Activated CD8-positive, alpha-beta memory T cell treated with anti-CD3 and anti-CD28 coated beads, Interleukin-2, amount 10 ng/mL, durations not matched to agents 7 days and 5 days (primary cell): ENCODE measurements around the gene HERC6. TPM values are rescaled to one million over a fixed set of nuclear protein-coding genes. Genes with fewer than 3 reads are reported as not detected.
"Not testable (repeated sequence)": the region's sequence is repeated elsewhere in the genome, so short reads cannot be mapped to it uniquely, and the experiment has no call there.

ENCODE experiments used
- ATAC-seq: fragments of 150-1000 bp; cut with Tn5 transposase; one replicate; pipeline ENCODE4 v1.10.0; 2021; ENCODE audit warnings: moderate library complexity
- CTCF ChIA-PET: fragments of 350-600 bp; sonication (Branson Sonifier 250); formaldehyde crosslinking; loops from one replicate; lab custom pipeline; 2021; ENCODE audit warnings: antibody characterized with exemption; lab: Charles Lee
- DNase-seq: peaks from one replicate; pipeline ENCODE4 v3.0.0-alpha.2; 2020
- H3K27ac Mint-ChIP-seq: one replicate; pipeline ENCODE4 v1.8.0; 2021; ENCODE audit warnings: mild to moderate bottlenecking, mixed read lengths
- H3K27me3 Mint-ChIP-seq: one replicate; pipeline ENCODE4 v1.8.0; 2021; ENCODE audit warnings: mixed read lengths
- H3K36me3 Mint-ChIP-seq: one replicate; pipeline ENCODE4 v1.8.0; 2021; ENCODE audit warnings: mild to moderate bottlenecking, mixed read lengths
- H3K4me1 Mint-ChIP-seq: one replicate; pipeline ENCODE4 v1.8.0; 2021; ENCODE audit warnings: mixed read lengths
- H3K4me3 Mint-ChIP-seq: one replicate; pipeline ENCODE4 v1.8.0; 2021; ENCODE audit warnings: mild to moderate bottlenecking, moderate library complexity, mixed read lengths
- H3K9me3 Mint-ChIP-seq: one replicate; pipeline ENCODE4 v1.8.0; 2022; ENCODE audit warnings: low read depth, mixed read lengths
- total RNA-seq, 2 experiments: library from RNA; stranded (reverse); gene quantifications; one replicate each; pipeline ENCODE4 v1.2.3, GENCODE V29; 2021

HERC6 gene
- total RNA-seq, 2 experiments from 2014 or later, result 49.9 to 55.8 TPM

DNA sequence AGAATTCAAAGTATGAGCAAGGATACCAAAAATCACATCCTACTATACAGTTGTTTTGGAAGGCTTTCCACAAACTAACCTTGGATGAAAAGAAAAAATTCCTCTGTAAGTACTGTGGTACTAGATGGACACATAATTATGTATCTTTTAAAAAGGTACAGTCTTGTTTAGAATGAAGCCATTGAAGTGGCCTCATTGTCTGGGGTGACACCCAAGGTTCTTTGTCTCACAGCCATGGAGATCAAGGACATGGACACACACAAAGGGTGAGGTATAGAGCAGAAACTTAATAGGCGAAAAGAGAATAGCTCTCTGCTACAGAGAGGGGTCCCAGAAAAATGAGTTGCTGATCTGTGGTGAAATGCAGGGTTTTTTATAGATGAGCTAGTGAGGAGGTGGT, 61.5 kb downstream of the HERC6 start:
- Mint-ChIP-seq H3K4me3 (no peak overlapping the region), H3K27me3 (no peaks in the 10 kb centered on the region), H3K4me1 (peaks cover 4% of the 10 kb centered on the region), H3K27ac (no peak overlapping the region), H3K9me3 (no peaks in the 10 kb centered on the region), H3K36me3 (peaks cover 74% of the 10 kb centered on the region)
- DNase-seq (no peak), ATAC-seq (no peak)
- CTCF ChIA-PET, result interaction anchor here (1.2 to 1.6 kb wide), 2 partner anchors 20 to 22 kb away, joined by 3 to 4 read pairs; no protein-coding TSS in a partner anchor

DNA sequence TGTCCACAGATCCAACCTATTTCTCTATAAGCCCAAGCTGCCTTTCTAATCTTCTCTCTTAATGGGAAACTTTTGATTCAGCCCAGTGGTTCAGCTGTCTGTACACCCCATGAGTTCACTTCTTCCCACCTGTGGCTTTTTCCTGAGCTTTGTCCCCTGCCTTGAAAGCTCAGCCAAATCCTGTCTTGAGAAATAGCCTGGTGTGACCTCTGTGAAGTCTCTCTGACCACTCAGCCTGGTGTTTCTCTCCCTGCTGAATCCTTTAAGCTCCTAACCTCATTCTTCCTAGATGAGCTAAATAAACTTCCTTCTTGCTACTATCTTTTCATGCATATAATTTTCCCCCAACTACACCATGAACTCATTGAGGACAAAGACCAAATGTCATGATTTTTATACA, 63.0 kb downstream of the HERC6 start:
- Mint-ChIP-seq H3K9me3 (no peaks in the 10 kb centered on the region), H3K4me1 (peaks cover 4% of the 10 kb centered on the region), H3K27me3 (no peaks in the 10 kb centered on the region), H3K36me3 (peaks cover 72% of the 10 kb centered on the region), H3K4me3 (no peak overlapping the region), H3K27ac (peak overlapping the region; percentile 37)
- ATAC-seq, result no peak
- CTCF ChIA-PET, result interaction anchor here (1.2 to 1.6 kb wide), 2 partner anchors 23 to 74 kb away, joined by 4 to 5 read pairs; no protein-coding TSS in a partner anchor
- no peak for DNase-seq

DNA sequence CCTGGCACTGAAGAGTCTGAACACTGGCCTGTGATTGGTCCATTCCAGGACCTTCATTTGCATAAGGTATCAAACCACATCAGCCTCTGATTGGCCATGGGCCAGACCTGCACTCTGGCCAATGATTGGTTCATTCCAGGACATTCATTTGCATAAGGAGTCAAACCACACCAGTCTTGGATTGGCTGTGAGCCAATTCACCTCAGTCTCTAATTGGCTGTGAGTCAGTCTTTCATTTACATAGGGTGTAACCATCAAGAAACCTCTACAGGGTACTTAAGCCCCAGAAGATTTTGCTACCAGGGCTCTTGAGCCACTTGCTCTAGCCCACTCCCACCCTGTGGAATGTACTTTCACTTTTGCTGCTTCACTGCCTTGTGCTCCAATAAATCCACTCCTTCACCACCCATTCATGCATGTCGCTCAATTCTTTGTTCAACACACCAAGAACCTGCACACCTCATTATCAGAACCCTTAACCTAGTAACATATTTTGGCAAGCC, 64.1 kb downstream of the HERC6 start:
- Mint-ChIP-seq H3K27me3 (no peaks in the 10 kb centered on the region), H3K27ac (no peak overlapping the region), H3K4me1 (peaks cover 9% of the 10 kb centered on the region), H3K9me3 (no peaks in the 10 kb centered on the region), H3K4me3 (no peak overlapping the region), H3K36me3 (peaks cover 73% of the 10 kb centered on the region)
- CTCF ChIA-PET, result no interaction called here
- DNase-seq (no peak), ATAC-seq (no peak)

DNA sequence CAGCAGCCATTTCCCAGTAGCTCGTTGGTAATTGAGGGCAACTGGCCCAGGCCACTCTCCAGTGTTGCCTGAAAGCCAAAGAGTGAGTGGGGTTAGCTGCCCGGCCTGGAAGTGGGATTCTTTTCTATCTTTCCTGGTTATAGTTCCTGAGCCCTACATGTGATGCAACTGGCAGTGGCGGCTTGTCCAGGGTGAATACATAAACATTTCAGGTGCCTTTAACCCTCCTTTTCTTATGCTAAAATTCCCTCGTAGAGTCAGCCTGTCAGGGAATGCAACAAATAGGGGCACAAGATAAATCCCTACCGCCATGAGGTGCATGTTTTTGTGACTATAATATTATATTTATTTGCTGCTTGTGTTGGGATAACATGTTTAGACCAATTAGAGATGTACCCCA, 64.8 kb downstream of the HERC6 start:
- Mint-ChIP-seq H3K36me3 (peaks cover 72% of the 10 kb centered on the region), H3K9me3 (no peaks in the 10 kb centered on the region), H3K4me3 (no peak overlapping the region), H3K4me1 (peaks cover 9% of the 10 kb centered on the region), H3K27me3 (no peaks in the 10 kb centered on the region), H3K27ac (no peak overlapping the region)
- ATAC-seq, result no peak
- CTCF ChIA-PET, result no interaction called here
- DNase-seq, result no peak

DNA sequence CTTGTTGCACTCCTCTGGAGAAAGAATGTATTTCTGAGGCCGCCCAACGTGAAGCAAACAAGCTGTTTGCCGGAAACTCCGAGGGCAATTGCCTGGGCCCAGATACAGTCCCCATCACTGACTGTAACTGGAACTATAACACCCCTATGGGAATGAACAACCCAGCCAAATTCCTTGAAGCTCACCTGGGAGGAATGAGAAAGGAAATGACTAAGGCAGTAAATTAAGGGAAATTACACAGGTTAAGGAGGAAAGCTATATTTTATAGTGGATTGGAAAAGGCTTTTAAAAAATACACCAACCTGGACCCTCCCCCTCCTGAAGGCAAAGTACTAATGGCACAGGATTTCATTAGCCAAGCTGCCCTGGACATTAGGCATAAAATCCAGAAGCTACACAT, 66.6 kb downstream of the HERC6 start:
- DNase-seq (no peak), ATAC-seq (no peak)
- CTCF ChIA-PET, result interaction anchor here (1.1 to 1.5 kb wide), 2 partner anchors 17 to 70 kb away, joined by 3 to 4 read pairs; no protein-coding TSS in a partner anchor
- Mint-ChIP-seq H3K36me3 (peaks cover 71% of the 10 kb centered on the region), H3K9me3 (no peaks in the 10 kb centered on the region), H3K4me3 (no peak overlapping the region), H3K27ac (no peak overlapping the region), H3K27me3 (no peaks in the 10 kb centered on the region), H3K4me1 (peaks cover 15% of the 10 kb centered on the region)

DNA sequence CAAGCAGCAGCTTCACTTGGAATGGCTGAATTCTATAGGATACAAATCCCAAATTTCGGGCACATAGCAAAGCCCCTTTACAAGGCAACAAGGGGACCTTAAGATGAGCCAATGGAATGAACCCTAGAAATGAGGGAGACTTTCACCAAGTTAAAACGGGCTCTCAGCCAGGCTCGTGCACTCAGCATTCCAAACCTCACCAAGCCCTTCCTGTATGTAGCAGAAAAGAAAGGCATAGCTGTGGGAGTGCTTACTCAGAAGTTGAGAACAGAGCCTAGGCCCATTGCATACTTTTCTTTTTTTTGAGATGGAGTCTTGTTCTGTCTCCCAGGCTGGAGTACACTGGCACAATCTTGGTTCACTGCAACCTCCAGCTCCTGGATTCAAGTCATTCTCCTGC, 67.5 kb downstream of the HERC6 start:
- DNase-seq (no peak), ATAC-seq (no peak)
- peaks cover 70% of the 10 kb centered on the region for H3K36me3 Mint-ChIP-seq
- CTCF ChIA-PET, result interaction anchor here (1.1 kb wide), 2 partner anchors 18 kb away, joined by 3 read pairs; no protein-coding TSS in a partner anchor
- no peak overlapping the region for H3K27ac Mint-ChIP-seq
- H3K4me3 Mint-ChIP-seq, result no peak overlapping the region
- no peaks in the 10 kb centered on the region for H3K27me3 Mint-ChIP-seq
- H3K9me3 Mint-ChIP-seq, result no peaks in the 10 kb centered on the region
- H3K4me1 Mint-ChIP-seq, result peaks cover 16% of the 10 kb centered on the region

DNA sequence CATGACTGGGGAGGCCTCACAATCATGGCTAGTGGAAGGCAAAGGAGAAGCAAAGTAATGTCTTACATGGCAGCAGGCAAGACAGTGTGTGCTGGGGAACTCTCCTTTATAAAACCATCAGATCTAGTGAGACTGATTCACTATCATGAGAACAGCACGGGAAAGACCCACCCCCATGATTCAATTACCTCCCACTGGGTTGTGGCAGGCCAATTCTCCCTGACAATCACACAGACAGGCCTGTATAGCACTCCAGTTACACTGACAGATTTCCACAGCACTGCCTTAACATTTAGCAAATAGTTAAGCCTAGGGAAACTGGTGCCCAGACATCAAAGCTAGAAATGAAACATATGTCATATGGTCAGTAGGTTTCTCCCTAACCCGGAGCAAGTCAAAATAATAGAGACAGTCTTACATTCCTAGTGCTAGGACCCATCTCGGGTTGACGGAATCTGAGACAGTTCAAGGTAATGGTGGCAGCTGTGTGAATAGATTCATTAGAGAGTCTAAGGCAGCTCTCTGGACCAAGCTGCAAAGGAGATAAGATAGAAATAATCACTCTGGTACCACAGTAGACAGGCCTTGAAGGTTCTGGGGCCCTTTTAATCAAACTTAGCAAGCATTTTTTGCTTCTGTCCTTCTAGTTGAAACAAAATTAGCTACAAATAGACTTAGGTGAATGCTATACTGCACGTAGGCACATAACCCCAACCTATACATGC, 68.9 kb downstream of the HERC6 start:
- CTCF ChIA-PET, result interaction anchor here (0.7 to 1.1 kb wide), 2 partner anchors 9 to 17 kb away, joined by 3 to 4 read pairs; partner anchors contain the start of gene HERC5
- peaks cover 20% of the 10 kb centered on the region for H3K4me1 Mint-ChIP-seq
- no peaks in the 10 kb centered on the region for H3K9me3 Mint-ChIP-seq
- DNase-seq (no peak), ATAC-seq (no peak)
- peaks cover 65% of the 10 kb centered on the region for H3K36me3 Mint-ChIP-seq
- no peak overlapping the region for H3K27ac Mint-ChIP-seq
- H3K27me3 Mint-ChIP-seq, result no peaks in the 10 kb centered on the region
- H3K4me3 Mint-ChIP-seq, result no peak overlapping the region

DNA sequence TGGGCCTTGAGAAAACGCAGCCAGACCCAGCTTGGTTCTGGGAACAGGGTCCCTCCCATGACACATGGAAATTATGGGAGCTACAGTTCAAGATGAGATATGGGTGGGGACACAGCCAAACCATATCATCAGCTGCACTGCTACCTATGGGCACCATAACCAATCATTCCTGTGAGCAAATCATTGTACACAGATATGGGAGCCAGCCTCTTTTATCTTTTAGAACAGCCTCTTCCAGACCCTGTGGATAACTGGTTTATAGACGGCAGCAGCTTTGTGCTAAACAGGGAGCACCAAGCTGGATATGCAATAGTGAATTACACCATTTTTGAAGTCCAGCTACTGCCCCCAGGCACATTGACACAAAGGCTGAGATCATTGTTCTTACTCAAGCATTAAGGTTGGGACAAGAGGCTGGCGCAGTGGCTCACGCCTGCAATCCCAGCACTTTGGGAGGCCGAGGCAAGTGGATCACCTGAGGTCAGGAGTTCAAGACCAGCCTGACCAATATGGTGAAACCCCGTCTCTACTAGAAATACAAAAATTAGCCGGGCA, 69.6 kb downstream of the HERC6 start:
- H3K27ac Mint-ChIP-seq, ATAC-seq, H3K27me3 Mint-ChIP-seq, H3K4me3 Mint-ChIP-seq, DNase-seq, H3K9me3 Mint-ChIP-seq: not testable (repeated sequence)
- CTCF ChIA-PET, result interaction anchor here (0.7 kb wide), 1 partner anchor 9 kb away, joined by 4 read pairs; the partner anchor contains the start of gene HERC5
- peaks cover 23% of the 10 kb centered on the region for H3K4me1 Mint-ChIP-seq
- H3K36me3 Mint-ChIP-seq, result peaks cover 65% of the 10 kb centered on the region

DNA sequence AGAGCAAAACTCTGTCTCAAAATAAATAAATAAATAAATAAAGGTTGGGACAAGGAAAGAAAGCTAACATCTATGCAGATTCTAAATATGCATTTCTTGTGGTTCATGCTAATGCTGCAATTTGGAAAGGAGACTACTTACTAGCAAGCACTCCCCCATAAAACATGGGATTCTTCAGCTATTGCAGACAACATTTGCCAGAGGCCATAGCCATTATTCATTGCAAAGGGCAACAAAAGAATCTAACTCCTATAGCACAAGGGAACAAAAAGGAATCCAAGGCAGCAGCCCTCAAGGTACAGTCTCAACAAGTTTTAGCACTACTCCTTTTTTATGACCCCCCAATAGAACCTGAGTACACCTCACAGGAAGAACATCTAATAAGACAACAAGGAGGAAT, 70.2 kb downstream of the HERC6 start:
- CTCF ChIA-PET, result interaction anchor here (0.7 to 1.1 kb wide), 2 partner anchors 11 to 1456 kb away, joined by 3 to 4 read pairs; no protein-coding TSS in a partner anchor
- H3K27ac Mint-ChIP-seq, result no peak overlapping the region
- H3K4me3 Mint-ChIP-seq, result no peak overlapping the region
- H3K9me3 Mint-ChIP-seq, result peaks cover 2% of the 10 kb centered on the region
- H3K27me3 Mint-ChIP-seq, result no peaks in the 10 kb centered on the region
- peaks cover 63% of the 10 kb centered on the region for H3K36me3 Mint-ChIP-seq
- no peak for DNase-seq
- ATAC-seq, result no peak
- H3K4me1 Mint-ChIP-seq, result peaks cover 26% of the 10 kb centered on the region

DNA sequence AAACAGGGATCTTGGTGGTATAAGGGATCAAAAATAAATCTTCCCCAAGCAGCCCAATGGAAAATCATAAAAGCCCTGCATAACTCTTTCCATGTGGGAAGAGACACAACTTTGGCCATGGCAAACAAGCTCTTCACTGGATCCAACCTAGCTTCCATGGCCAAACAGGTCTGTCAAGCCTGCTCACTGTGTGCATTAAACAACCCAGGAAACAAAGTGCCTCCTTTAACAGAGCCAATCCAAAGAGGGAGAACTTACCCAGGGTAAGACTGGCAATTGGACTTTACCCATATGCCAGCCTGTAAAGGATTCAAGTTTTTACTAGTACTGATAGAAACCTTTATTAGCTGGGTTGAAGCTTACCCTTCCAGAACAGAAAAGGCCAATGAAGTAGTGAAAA, 70.6 kb downstream of the HERC6 start:
- no peak for ATAC-seq

DNA sequence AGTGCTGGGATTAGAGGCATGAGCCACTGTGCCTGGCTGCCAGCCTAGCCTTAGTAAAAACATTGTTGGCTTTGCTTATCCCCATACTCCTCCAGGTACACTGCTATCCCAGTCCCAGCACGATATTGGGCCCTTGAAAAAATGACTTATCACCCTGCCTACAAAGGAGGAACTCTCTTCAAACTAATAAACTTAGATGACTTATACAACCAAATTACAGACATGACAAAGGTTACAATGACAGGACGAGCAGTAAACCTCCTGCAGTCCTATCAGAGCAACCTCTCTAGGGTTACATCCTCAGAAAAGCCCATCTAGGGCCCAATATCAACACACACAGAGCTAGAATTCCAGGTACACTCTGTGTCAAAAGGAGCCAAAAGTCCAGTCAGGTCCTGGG, 72.6 kb downstream of the HERC6 start:
- CTCF ChIA-PET, result no interaction called here
- Mint-ChIP-seq H3K27ac (no peak overlapping the region), H3K4me1 (peaks cover 37% of the 10 kb centered on the region), H3K36me3 (peaks cover 48% of the 10 kb centered on the region), H3K4me3 (no peak overlapping the region), H3K27me3 (no peaks in the 10 kb centered on the region), H3K9me3 (peaks cover 2% of the 10 kb centered on the region)
- ATAC-seq (no peak), DNase-seq (no peak)

More for the DNA sequence above, 70.6 kb downstream of the HERC6 start:
- CTCF ChIA-PET, result interaction anchor here (0.7 to 1.1 kb wide), 2 partner anchors 11 to 1455 kb away, joined by 3 to 4 read pairs; no protein-coding TSS in a partner anchor
- no peak for DNase-seq
- Mint-ChIP-seq H3K4me3 (no peak overlapping the region), H3K36me3 (peaks cover 59% of the 10 kb centered on the region), H3K4me1 (peaks cover 26% of the 10 kb centered on the region), H3K9me3 (peaks cover 2% of the 10 kb centered on the region), H3K27ac (no peak overlapping the region), H3K27me3 (no peaks in the 10 kb centered on the region)

DNA sequence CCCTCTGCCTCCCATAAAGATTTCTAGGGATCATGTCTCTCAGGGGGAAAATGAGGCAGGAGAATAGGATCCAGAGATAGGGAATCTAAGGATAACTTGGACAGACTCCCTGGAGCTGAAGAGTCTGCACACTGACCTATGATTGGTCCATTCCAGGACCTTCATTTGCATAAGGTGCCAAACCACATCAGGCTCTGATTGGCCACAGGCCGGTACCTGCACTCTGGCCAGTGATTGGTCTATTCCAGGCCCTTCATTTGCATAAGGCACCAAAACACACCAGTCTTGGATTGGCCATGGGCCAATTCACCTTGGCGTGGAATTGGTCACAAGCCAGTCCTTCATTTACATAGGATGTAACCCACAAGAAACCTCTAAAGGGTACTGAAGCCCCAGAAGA, 74.3 kb downstream of the HERC6 start:
- CTCF ChIA-PET, result no interaction called here
- H3K4me1 Mint-ChIP-seq, result peaks cover 34% of the 10 kb centered on the region
- peaks cover 43% of the 10 kb centered on the region for H3K36me3 Mint-ChIP-seq
- no peak overlapping the region for H3K4me3 Mint-ChIP-seq
- DNase-seq, result no peak
- peaks cover 2% of the 10 kb centered on the region for H3K9me3 Mint-ChIP-seq
- H3K27me3 Mint-ChIP-seq, result no peaks in the 10 kb centered on the region
- no peak overlapping the region for H3K27ac Mint-ChIP-seq
- ATAC-seq, result no peak

DNA sequence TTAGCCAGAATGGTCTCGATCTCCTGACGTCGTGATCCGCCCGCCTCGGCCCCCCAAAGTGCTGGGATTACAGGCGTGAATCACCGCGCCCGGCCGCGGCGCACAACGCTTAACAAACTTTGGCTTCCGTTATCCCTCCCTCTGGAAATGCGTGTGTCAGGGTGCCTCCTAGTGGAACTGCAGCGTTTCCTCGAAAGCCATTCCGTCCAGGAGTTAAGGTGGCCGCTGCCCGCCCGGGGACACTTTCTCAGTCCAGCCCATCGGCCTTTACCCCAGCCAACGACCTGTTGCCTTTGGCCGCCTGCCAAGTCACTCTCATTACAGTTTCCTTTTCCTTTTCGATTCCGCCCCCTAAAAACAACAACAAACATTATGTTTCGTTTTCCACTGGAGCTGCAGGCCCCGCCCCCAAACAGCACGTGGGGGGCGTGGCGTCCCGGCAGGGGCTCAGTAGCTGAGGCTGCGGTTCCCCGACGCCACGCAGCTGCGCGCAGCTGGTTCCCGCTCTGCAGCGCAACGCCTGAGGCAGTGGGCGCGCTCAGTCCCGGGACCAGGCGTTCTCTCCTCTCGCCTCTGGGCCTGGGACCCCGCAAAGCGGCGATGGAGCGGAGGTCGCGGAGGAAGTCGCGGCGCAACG, 78.1 kb downstream of the HERC6 start, which contains the start of gene HERC5:
Gene HERC5, plus strand, starts transcription at position 450 of the 637 bp plus-strand sequence. Its CDS starts 151 bp downstream, at position 601.
- Mint-ChIP-seq H3K4me3 (peak within 1 kb of the TSS; percentile 81), H3K36me3 (peaks cover 43% of the 10 kb centered on the region), H3K4me1 (peaks cover 53% of the 10 kb centered on the region), H3K27ac (peak within 1 kb of the TSS; percentile 100), H3K27me3 (no peaks in the 10 kb centered on the region), H3K9me3 (peaks cover 2% of the 10 kb centered on the region)
- CTCF ChIA-PET, result interaction anchor here (0.7 to 2.5 kb wide), 10 partner anchors 9 to 238 kb away, joined by 3 to 14 read pairs (median 4); partner anchors contain the start of genes HERC6 and PPM1K
- peak; percentile 90 for ATAC-seq
- peak; percentile 96 for DNase-seq
